ENCODE results near the gene CDH6. TPM values are rescaled to one million over a fixed set of nuclear protein-coding genes. Genes with fewer than 3 reads are reported as not detected.

Gene CDH6
- total and polyA plus RNA-seq, 10 of the 15 experiments (the other 5 are each of a cell fraction or from before 2014, with no cell fraction given): 0.01 TPM; not detected in 9

DNA sequence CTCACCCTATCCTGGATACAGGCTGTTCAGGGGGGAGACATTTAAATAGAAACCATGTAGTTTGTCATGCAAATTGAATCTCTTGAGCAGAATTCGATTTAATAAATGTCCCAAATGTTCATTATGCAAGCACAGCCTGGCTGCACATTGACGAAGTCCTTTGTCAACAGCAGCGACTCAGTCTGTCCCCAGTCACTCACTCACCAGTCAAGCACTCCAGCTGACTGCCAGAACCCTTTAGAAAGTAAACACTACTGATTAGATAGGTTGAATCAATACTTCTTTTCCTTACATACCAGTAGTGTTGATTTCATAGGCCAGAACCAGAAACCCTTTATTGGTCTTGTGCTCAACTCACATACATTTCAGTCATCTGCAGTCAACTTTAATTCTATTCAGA, 27.5 kb downstream of the CDH6 start:
- Histone ChIP-seq H3K4me3 (no peak overlapping the region), H3K4me1 (ENCODE audit: control insufficient read depth, insufficient read depth, low read length) (no peaks in the 10 kb centered on the region), H3K9me3 (replicated peaks; ENCODE audit: control insufficient read depth, insufficient read depth, low read length) (no peaks in the 10 kb centered on the region), H2AFZ (ENCODE audit: control insufficient read depth, low read depth, low read length) (no peak overlapping the region), H3K9ac (ENCODE audit: control insufficient read depth, insufficient read depth, low read length) (no peak overlapping the region), H3K4me2 (ENCODE audit: control insufficient read depth, insufficient read depth) (no peak overlapping the region), H4K20me1 (ENCODE audit: control insufficient read depth, insufficient read depth) (no peaks in the 10 kb centered on the region), H3K27me3 (replicated peaks in 1 of 2; ENCODE audit: control insufficient read depth in 2 of 2, insufficient read depth in 2 of 2, low read length in 1 of 2) (no peaks in the 10 kb centered on the region), H3K27ac (ENCODE audit: control insufficient read depth, insufficient read depth) (no peak overlapping the region), H3K79me2 (ENCODE audit: control insufficient read depth, insufficient read depth, low read length) (no peaks in the 10 kb centered on the region), H3K36me3 (ENCODE audit: control insufficient read depth in 2 of 2, insufficient read depth in 2 of 2, low read length in 1 of 2) (no peaks in the 10 kb centered on the region)
- ChIA-PET CTCF (no interaction called here), SMC1A (ENCODE audit: uncharacterized antibody, unreplicated experiment) (no interaction called here), POLR2A (no interaction called here), RAD21 (ENCODE audit: unreplicated experiment) (interaction anchor here (0.6 kb wide), 1 partner anchor 34 kb away, joined by 3 read pairs; no protein-coding TSS in a partner anchor)
- ATAC-seq (no peak), FAIRE-seq (no peak), DNase-seq (ENCODE audit: low read depth, low spot score) (no peak)
- in situ Hi-C loops (cut with MboI) (no loop called here), intact Hi-C loops (cut with micrococcal nuclease; ENCODE audit: unreplicated experiment) (no loop called here)
- WGBS (ENCODE audit: insufficient coverage, insufficient replicate concordance, low lambda C conversion rate, missing lambda C conversion rate): 33% methylated on average over 3 of the region's 3 CpGs
- BruUV-seq (replicated peaks): no TSS peak
- TF ChIP-seq RELA (IDR thresholded peaks at IDR 0.05; ENCODE audit: borderline replicate concordance, partially characterized antibody): no peak
- no peak for TF ChIP-seq SMC3 (IDR thresholded peaks at IDR 0.05; ENCODE audit: borderline replicate concordance, low read length)
- no peak for TF ChIP-seq EGR1 (IDR thresholded peaks at IDR 0.05; ENCODE audit: borderline replicate concordance in 1 of 2, low read depth in 2 of 2, low read length in 2 of 2)
- TF ChIP-seq BHLHE40 (IDR thresholded peaks at IDR 0.05; ENCODE audit: borderline replicate concordance in 1 of 2, low read depth in 2 of 2, low read length in 1 of 2): no peak
- TF ChIP-seq FOS (IDR thresholded peaks at IDR 0.05; ENCODE audit: borderline replicate concordance, extremely low read depth, insufficient read length): no peak
- TF ChIP-seq, protein P1, sequence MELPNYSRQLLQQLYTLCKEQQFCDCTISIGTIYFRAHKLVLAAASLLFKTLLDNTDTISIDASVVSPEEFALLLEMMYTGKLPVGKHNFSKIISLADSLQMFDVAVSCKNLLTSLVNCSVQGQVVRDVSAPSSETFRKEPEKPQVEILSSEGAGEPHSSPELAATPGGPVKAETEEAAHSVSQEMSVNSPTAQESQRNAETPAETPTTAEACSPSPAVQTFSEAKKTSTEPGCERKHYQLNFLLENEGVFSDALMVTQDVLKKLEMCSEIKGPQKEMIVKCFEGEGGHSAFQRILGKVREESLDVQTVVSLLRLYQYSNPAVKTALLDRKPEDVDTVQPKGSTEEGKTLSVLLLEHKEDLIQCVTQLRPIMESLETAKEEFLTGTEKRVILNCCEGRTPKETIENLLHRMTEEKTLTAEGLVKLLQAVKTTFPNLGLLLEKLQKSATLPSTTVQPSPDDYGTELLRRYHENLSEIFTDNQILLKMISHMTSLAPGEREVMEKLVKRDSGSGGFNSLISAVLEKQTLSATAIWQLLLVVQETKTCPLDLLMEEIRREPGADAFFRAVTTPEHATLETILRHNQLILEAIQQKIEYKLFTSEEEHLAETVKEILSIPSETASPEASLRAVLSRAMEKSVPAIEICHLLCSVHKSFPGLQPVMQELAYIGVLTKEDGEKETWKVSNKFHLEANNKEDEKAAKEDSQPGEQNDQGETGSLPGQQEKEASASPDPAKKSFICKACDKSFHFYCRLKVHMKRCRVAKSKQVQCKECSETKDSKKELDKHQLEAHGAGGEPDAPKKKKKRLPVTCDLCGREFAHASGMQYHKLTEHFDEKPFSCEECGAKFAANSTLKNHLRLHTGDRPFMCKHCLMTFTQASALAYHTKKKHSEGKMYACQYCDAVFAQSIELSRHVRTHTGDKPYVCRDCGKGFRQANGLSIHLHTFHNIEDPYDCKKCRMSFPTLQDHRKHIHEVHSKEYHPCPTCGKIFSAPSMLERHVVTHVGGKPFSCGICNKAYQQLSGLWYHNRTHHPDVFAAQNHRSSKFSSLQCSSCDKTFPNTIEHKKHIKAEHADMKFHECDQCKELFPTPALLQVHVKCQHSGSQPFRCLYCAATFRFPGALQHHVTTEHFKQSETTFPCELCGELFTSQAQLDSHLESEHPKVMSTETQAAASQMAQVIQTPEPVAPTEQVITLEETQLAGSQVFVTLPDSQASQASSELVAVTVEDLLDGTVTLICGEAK (IDR thresholded peaks at IDR 0.05; ENCODE audit: borderline replicate concordance): no peak
- TF ChIP-seq, protein P2, sequence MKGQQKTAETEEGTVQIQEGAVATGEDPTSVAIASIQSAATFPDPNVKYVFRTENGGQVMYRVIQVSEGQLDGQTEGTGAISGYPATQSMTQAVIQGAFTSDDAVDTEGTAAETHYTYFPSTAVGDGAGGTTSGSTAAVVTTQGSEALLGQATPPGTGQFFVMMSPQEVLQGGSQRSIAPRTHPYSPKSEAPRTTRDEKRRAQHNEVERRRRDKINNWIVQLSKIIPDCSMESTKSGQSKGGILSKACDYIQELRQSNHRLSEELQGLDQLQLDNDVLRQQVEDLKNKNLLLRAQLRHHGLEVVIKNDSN (IDR thresholded peaks at IDR 0.05; ENCODE audit: borderline replicate concordance, extremely low read length, insufficient read depth, low read depth, low read length): no peak
- TF ChIP-seq NFYB (IDR thresholded peaks at IDR 0.05; ENCODE audit: insufficient read depth, low read depth, low read length): no peak
- no peak for TF ChIP-seq SREBF1 (IDR thresholded peaks at IDR 0.05; ENCODE audit: low read length)
- no peak for TF ChIP-seq HDAC2 (IDR thresholded peaks at IDR 0.05)
- TF ChIP-seq SUPT20H (IDR thresholded peaks at IDR 0.05; ENCODE audit: borderline replicate concordance, control insufficient read depth, low read depth, low read length): no peak
- TF ChIP-seq, protein P3, sequence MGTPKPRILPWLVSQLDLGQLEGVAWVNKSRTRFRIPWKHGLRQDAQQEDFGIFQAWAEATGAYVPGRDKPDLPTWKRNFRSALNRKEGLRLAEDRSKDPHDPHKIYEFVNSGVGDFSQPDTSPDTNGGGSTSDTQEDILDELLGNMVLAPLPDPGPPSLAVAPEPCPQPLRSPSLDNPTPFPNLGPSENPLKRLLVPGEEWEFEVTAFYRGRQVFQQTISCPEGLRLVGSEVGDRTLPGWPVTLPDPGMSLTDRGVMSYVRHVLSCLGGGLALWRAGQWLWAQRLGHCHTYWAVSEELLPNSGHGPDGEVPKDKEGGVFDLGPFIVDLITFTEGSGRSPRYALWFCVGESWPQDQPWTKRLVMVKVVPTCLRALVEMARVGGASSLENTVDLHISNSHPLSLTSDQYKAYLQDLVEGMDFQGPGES (IDR thresholded peaks at IDR 0.05): no peak
- TF ChIP-seq, protein P4, sequence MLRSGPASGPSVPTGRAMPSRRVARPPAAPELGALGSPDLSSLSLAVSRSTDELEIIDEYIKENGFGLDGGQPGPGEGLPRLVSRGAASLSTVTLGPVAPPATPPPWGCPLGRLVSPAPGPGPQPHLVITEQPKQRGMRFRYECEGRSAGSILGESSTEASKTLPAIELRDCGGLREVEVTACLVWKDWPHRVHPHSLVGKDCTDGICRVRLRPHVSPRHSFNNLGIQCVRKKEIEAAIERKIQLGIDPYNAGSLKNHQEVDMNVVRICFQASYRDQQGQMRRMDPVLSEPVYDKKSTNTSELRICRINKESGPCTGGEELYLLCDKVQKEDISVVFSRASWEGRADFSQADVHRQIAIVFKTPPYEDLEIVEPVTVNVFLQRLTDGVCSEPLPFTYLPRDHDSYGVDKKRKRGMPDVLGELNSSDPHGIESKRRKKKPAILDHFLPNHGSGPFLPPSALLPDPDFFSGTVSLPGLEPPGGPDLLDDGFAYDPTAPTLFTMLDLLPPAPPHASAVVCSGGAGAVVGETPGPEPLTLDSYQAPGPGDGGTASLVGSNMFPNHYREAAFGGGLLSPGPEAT (IDR thresholded peaks at IDR 0.05; ENCODE audit: low read depth): no peak
